Cortex of kidney (tissue), 1 donor: ENCODE measurements around the gene CTR9.

ENCODE experiments used
- DNase-seq: peaks from one replicate; lab custom pipeline; 2025; lab: John Stamatoyannopoulos, UW

Gene CTR9

GRCh38 chr11:10750838-10751580 is at the start of gene CTR9:
CTR9 (plus strand) TSS chr11:10751246; CDS start chr11:10751413, 167 bp downstream.
- peak; percentile 40 for DNase-seq

GRCh38 chr11:10701982-10702381 is 49.1 kb upstream of the CTR9 start:
- DNase-seq = no peak

GRCh38 chr11:10708131-10708530 is 42.9 kb upstream of the CTR9 start:
- no peak for DNase-seq

GRCh38 chr11:10709299-10710086 is 41.6 kb upstream of the CTR9 start:
- no peak for DNase-seq

GRCh38 chr11:10715571-10715970 is 35.5 kb upstream of the CTR9 start:
- DNase-seq = no peak

- no peak for DNase-seq
Measured at GRCh38 chr11:10716122-10716521, 34.9 kb upstream of the CTR9 start.

GRCh38 chr11:10716543-10717259 is 34.3 kb upstream of the CTR9 start:
- DNase-seq = no peak

GRCh38 chr11:10719616-10720015 is 31.4 kb upstream of the CTR9 start:
- DNase-seq = no peak

- no peak for DNase-seq
Measured at GRCh38 chr11:10720881-10721376, 30.1 kb upstream of the CTR9 start.

- DNase-seq = no peak
Measured at GRCh38 chr11:10722307-10722706, 28.7 kb upstream of the CTR9 start.

- DNase-seq = no peak
Measured at GRCh38 chr11:10725114-10725906, 25.7 kb upstream of the CTR9 start.

- no peak for DNase-seq
Measured at GRCh38 chr11:10725907-10726253, 25.2 kb upstream of the CTR9 start.

GRCh38 chr11:10727146-10727851 is 23.7 kb upstream of the CTR9 start:
- no peak for DNase-seq

- no peak for DNase-seq
Measured at GRCh38 chr11:10728154-10728553, 22.9 kb upstream of the CTR9 start.

- no peak for DNase-seq
Measured at GRCh38 chr11:10728789-10729472, 22.1 kb upstream of the CTR9 start.

GRCh38 chr11:10730151-10730550 is 20.9 kb upstream of the CTR9 start:
- no peak for DNase-seq

GRCh38 chr11:10731064-10731680 is 19.9 kb upstream of the CTR9 start:
- no peak for DNase-seq

GRCh38 chr11:10735481-10736475 is 15.3 kb upstream of the CTR9 start:
- DNase-seq = no peak
